HG03066 (cell line): ENCODE data around the gene PHACTR2.
"Not testable (repeated sequence)": the region's sequence is repeated elsewhere in the genome, so short reads cannot be mapped to it uniquely, and the experiment has no call there.

Experiments used
- ATAC-seq: cut with Tn5 transposase; IDR thresholded peaks from one replicate; pipeline ENCODE4 v1.9.1; 2021; ENCODE audit warnings: low read depth; ENCODE audit not compliant: unreplicated experiment

PHACTR2 gene

GRCh38 chr6:143844006-143844405 is 166.2 kb downstream of the PHACTR2 start:
- ATAC-seq: no peak

- no peak for ATAC-seq
Measured at GRCh38 chr6:143845033-143845432, 167.3 kb downstream of the PHACTR2 start.

GRCh38 chr6:143851706-143852105 is 173.9 kb downstream of the PHACTR2 start:
- not testable (repeated sequence) for ATAC-seq

- not testable (repeated sequence) for ATAC-seq
Measured at GRCh38 chr6:143855057-143855456, 177.3 kb downstream of the PHACTR2 start.

GRCh38 chr6:143856762-143857161 is 179.0 kb downstream of the PHACTR2 start:
- not testable (repeated sequence) for ATAC-seq

- ATAC-seq: no peak
Measured at GRCh38 chr6:143857651-143858050, 179.9 kb downstream of the PHACTR2 start.

- ATAC-seq: no peak
Measured at GRCh38 chr6:143859891-143860660, 182.3 kb downstream of the PHACTR2 start.

- no peak for ATAC-seq
Measured at GRCh38 chr6:143863771-143864170, 186.0 kb downstream of the PHACTR2 start.

- ATAC-seq: no peak
Measured at GRCh38 chr6:143864234-143864633, 186.5 kb downstream of the PHACTR2 start, which contains the start of gene ZC2HC1B. ZC2HC1B (plus strand) TSS chr6:143864474; CDS start chr6:143864540, 66 bp downstream.

- no peak for ATAC-seq
Measured at GRCh38 chr6:143867236-143867635, 189.5 kb downstream of the PHACTR2 start.

GRCh38 chr6:143868808-143869207 is 191.0 kb downstream of the PHACTR2 start:
- not testable (repeated sequence) for ATAC-seq

GRCh38 chr6:143871202-143871730 is 193.5 kb downstream of the PHACTR2 start:
- not testable (repeated sequence) for ATAC-seq

GRCh38 chr6:143872201-143872600 is 194.4 kb downstream of the PHACTR2 start:
- no peak for ATAC-seq

- not testable (repeated sequence) for ATAC-seq
Measured at GRCh38 chr6:143873600-143873999, 195.8 kb downstream of the PHACTR2 start.

GRCh38 chr6:143874503-143874902 is 196.7 kb downstream of the PHACTR2 start:
- ATAC-seq: not testable (repeated sequence)

GRCh38 chr6:143877584-143878271 is 200.0 kb downstream of the PHACTR2 start:
- ATAC-seq: no peak

GRCh38 chr6:143878272-143878760 is 200.6 kb downstream of the PHACTR2 start:
- ATAC-seq: no peak

GRCh38 chr6:143880412-143880811 is 202.6 kb downstream of the PHACTR2 start:
- ATAC-seq: no peak
